RWPE2 (cell line): ENCODE measurements around the gene ZNF326.

Experiments used
- ATAC-seq: fragments of 200-7000 bp; cut with Tn5 transposase; 3 replicates; pipeline ENCODE4 v1.9.1; 2021; ENCODE audit warnings: low read depth
- DNase-seq: peaks from one replicate; pipeline ENCODE4 v3.0.0-alpha.2; 2020; ENCODE audit warnings: low spot score
- H3K27ac ChIP-seq: fragments of 450-650 bp; 2 replicates; pipeline ENCODE4 v1.5.1; 2017; ENCODE audit warnings: mild to moderate bottlenecking; ENCODE audit not compliant: poor library complexity, severe bottlenecking
- H3K27me3 ChIP-seq: fragments of 250-450 bp; sonication (Bioruptor Pico); 2 replicates; pipeline ENCODE4 v1.5.1; 2021; ENCODE audit warnings: mild to moderate bottlenecking, moderate library complexity; ENCODE audit not compliant: insufficient read depth, poor library complexity, severe bottlenecking
- H3K36me3 ChIP-seq: fragments of 250-450 bp; sonication (Bioruptor Pico); 2 replicates; pipeline ENCODE4 v1.5.1; 2020; ENCODE audit warnings: low read depth, mild to moderate bottlenecking, moderate library complexity
- H3K4me1 ChIP-seq: fragments of 250-450 bp; sonication (Bioruptor Pico); 2 replicates; pipeline ENCODE4 v1.5.1; 2021; ENCODE audit warnings: mild to moderate bottlenecking, moderate library complexity; ENCODE audit not compliant: insufficient read depth, poor library complexity, severe bottlenecking
- H3K4me3 ChIP-seq: fragments of 250-450 bp; sonication (Bioruptor Pico); 2 replicates; pipeline ENCODE4 v1.5.1; 2021; ENCODE audit warnings: mild to moderate bottlenecking, moderate library complexity; ENCODE audit not compliant: severe bottlenecking
- H3K9me3 ChIP-seq: fragments of 250-450 bp; sonication (Bioruptor Pico); 2 replicates; pipeline ENCODE4 v1.5.1; 2021; ENCODE audit warnings: mild to moderate bottlenecking, moderate library complexity; ENCODE audit not compliant: severe bottlenecking
- TF ChIP-seq, protein P1 (sequence below): fragments of 450-650 bp; IDR thresholded peaks from one replicate; pipeline ENCODE4 v1.5.1; 2017; ENCODE audit warnings: mild to moderate bottlenecking, moderate library complexity; ENCODE audit not compliant: poor library complexity, severe bottlenecking

ZNF326 gene, protein sequence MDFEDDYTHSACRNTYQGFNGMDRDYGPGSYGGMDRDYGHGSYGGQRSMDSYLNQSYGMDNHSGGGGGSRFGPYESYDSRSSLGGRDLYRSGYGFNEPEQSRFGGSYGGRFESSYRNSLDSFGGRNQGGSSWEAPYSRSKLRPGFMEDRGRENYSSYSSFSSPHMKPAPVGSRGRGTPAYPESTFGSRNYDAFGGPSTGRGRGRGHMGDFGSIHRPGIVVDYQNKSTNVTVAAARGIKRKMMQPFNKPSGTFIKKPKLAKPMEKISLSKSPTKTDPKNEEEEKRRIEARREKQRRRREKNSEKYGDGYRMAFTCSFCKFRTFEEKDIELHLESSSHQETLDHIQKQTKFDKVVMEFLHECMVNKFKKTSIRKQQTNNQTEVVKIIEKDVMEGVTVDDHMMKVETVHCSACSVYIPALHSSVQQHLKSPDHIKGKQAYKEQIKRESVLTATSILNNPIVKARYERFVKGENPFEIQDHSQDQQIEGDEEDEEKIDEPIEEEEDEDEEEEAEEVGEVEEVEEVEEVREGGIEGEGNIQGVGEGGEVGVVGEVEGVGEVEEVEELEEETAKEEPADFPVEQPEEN

DNA sequence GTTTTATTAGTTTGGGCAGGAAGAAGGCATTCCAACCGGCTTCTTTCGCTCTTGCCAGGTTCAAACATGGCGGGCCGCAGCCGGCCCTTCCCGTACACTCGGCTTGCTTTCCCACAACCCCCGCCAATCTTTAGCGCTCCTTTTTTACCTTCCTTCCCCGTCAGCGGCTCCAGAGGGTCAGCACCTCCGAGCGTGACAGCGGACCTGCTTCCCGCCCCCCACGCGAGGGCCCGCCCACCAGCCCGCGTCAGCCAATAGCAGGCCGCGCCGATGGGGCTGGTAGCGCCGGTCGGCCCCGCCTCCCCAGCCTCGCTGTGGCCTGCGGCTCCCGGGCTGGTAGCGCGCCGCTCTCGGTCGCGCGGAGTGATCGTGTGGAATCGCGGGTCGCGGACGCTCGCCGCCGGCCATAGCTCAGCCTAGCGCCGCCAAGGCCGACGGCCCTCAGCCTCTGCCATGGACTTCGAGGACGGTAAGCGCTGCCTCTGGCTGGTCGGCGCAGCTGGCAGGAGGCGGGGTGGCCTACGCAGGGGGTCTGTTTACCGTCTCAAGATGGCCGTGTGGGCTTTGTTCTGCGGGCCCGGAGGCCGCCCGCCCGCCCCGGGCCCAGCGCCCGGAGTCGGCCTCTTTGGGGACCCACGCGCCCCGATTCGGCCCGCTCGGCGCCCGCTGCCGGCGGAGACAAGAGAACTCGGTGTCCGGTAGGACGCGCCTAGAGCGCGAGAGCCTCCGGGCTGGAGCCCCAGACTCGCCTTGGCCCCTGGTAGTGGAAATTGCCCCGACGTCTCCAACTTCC, at the start of gene ZNF326:
ZNF326 (plus strand) TSS at position 306 of the 793 bp plus-strand sequence; CDS start at position 454, 148 bp downstream.
- H3K36me3 ChIP-seq, result peaks cover 21% of the 10 kb centered on the region
- H3K27ac ChIP-seq, result peak within 1 kb of the TSS; percentile 75
- DNase-seq (peak; percentile 97), ATAC-seq (peak; percentile 88)
- no peaks in the 10 kb centered on the region for H3K27me3 ChIP-seq
- peak within 1 kb of the TSS; percentile 87 for H3K4me3 ChIP-seq
- H3K9me3 ChIP-seq, result no peaks in the 10 kb centered on the region
- peaks cover 41% of the 10 kb centered on the region for H3K4me1 ChIP-seq
- TF ChIP-seq, protein P1, sequence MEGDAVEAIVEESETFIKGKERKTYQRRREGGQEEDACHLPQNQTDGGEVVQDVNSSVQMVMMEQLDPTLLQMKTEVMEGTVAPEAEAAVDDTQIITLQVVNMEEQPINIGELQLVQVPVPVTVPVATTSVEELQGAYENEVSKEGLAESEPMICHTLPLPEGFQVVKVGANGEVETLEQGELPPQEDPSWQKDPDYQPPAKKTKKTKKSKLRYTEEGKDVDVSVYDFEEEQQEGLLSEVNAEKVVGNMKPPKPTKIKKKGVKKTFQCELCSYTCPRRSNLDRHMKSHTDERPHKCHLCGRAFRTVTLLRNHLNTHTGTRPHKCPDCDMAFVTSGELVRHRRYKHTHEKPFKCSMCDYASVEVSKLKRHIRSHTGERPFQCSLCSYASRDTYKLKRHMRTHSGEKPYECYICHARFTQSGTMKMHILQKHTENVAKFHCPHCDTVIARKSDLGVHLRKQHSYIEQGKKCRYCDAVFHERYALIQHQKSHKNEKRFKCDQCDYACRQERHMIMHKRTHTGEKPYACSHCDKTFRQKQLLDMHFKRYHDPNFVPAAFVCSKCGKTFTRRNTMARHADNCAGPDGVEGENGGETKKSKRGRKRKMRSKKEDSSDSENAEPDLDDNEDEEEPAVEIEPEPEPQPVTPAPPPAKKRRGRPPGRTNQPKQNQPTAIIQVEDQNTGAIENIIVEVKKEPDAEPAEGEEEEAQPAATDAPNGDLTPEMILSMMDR, result no peak

DNA sequence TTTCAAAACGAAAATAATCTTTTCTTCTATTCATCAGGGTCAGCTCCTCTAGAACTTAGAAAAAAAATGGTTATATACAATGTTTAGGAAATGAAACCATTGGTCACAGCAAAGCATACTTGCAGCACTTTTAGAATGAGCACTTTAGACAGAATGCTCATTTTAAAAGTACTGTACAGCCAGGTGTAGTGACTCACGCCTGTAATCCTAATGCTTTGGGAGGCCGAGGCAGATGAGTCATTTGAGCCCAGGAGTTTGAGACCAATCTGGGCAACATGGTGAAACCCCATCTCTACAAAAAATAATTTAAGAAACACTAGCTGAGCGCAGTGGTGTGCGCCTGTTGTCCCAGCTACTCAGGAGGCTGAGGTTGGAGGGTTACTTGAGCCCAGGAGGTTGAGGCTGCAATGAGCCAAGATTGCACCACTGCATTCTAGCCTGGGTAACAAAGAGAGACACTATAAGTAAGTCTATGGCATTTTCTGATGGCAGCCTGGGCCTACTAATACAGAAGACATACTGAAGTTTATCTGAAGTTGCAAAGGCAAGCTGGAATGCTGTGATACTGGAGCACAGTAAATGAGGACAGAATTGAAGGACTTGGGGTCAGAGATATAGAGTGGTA, 48.9 kb upstream of the ZNF326 start:
- ATAC-seq, result peak; percentile 77

DNA sequence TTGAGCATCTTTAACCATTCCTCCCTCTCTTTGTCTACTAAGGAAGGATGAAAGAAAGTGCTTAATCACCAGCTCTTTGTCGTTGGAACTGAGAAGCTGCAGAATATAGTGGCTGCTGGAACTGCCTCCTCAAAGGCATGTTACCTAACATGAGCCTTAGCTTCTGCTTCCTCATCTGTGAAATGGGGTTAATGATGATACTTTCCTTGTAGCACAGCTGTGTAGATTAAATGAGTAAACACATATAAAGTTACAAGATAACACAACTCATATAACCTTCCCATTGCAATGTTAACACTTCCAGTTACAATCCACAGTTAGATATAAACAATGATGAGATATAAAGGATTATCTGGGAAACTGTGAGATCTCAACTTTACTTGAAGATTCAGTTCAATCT, 48.4 kb upstream of the ZNF326 start:
- DNase-seq, result no peak
- Histone ChIP-seq H3K36me3 (no peaks in the 10 kb centered on the region), H3K4me3 (no peak overlapping the region), H3K27me3 (no peaks in the 10 kb centered on the region), H3K4me1 (peaks cover 23% of the 10 kb centered on the region), H3K9me3 (peaks cover 2% of the 10 kb centered on the region), H3K27ac (peak overlapping the region; percentile 28)
- TF ChIP-seq, protein P1, result no peak
- no peak for ATAC-seq

More for the DNA sequence above, 48.9 kb upstream of the ZNF326 start:
- Histone ChIP-seq H3K4me3 (no peak overlapping the region), H3K9me3 (peaks cover 2% of the 10 kb centered on the region), H3K27ac (peak overlapping the region; percentile 28), H3K36me3 (no peaks in the 10 kb centered on the region), H3K4me1 (peaks cover 23% of the 10 kb centered on the region), H3K27me3 (no peaks in the 10 kb centered on the region)
- DNase-seq, result no peak
- TF ChIP-seq, protein P1, result no peak

- no peak overlapping the region for H3K4me3 ChIP-seq
- peaks cover 25% of the 10 kb centered on the region for H3K4me1 ChIP-seq
- no peaks in the 10 kb centered on the region for H3K36me3 ChIP-seq
- no peak for DNase-seq
- no peaks in the 10 kb centered on the region for H3K27me3 ChIP-seq
- peaks cover 2% of the 10 kb centered on the region for H3K9me3 ChIP-seq
- no peak for ATAC-seq
- TF ChIP-seq, protein P1, result no peak
- H3K27ac ChIP-seq, result no peak overlapping the region
These were observed 46.1 kb upstream of the ZNF326 start for GRCh38 chr1:89948722-89949345.
